ENCODE data around the gene SRRM5. TPM values are rescaled to one million over a fixed set of nuclear protein-coding genes. Genes with fewer than 3 reads are reported as not detected.
"Not testable (repeated sequence)": the region's sequence is repeated elsewhere in the genome, so short reads cannot be mapped to it uniquely, and the experiment has no call there.

Gene SRRM5
- total RNA-seq, 1 donor from 2014 or later, result 0.30 TPM

DNA sequence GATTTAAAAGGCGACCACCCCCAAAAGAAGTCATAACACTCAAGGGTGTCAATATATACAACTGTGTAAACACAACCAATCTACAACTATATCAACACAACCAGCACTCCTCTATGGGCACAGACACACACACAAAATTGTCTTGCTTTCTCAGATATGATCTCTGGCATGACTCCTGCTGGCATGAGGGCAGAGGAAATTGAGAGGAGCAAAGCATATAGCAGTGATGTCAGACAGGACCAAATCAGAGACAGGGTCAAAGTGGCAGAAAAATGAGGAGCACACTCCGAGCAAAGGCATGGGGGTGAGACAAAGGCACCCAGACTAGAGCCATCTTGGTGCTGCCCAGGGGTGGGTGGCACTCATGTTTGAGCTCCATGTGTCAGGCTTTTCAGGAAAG is 25.5 kb upstream of the SRRM5 start:
- intact Hi-C loops (cut with micrococcal nuclease), result no loop called here
- TF ChIP-seq, protein P1, sequence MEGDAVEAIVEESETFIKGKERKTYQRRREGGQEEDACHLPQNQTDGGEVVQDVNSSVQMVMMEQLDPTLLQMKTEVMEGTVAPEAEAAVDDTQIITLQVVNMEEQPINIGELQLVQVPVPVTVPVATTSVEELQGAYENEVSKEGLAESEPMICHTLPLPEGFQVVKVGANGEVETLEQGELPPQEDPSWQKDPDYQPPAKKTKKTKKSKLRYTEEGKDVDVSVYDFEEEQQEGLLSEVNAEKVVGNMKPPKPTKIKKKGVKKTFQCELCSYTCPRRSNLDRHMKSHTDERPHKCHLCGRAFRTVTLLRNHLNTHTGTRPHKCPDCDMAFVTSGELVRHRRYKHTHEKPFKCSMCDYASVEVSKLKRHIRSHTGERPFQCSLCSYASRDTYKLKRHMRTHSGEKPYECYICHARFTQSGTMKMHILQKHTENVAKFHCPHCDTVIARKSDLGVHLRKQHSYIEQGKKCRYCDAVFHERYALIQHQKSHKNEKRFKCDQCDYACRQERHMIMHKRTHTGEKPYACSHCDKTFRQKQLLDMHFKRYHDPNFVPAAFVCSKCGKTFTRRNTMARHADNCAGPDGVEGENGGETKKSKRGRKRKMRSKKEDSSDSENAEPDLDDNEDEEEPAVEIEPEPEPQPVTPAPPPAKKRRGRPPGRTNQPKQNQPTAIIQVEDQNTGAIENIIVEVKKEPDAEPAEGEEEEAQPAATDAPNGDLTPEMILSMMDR (IDR thresholded peaks at IDR 0.05; ENCODE audit: borderline replicate concordance), result no peak
- Histone ChIP-seq H3K36me3 (peaks cover 28% of the 10 kb centered on the region), H3K4me1 (peaks cover 7% of the 10 kb centered on the region), H3K4me3 (no peak overlapping the region), H3K27ac (replicated peaks) (no peak overlapping the region), H3K27me3 (ENCODE audit: low read depth) (no peaks in the 10 kb centered on the region), H3K9me3 (replicated peaks) (no peaks in the 10 kb centered on the region)
- no peak for DNase-seq

DNA sequence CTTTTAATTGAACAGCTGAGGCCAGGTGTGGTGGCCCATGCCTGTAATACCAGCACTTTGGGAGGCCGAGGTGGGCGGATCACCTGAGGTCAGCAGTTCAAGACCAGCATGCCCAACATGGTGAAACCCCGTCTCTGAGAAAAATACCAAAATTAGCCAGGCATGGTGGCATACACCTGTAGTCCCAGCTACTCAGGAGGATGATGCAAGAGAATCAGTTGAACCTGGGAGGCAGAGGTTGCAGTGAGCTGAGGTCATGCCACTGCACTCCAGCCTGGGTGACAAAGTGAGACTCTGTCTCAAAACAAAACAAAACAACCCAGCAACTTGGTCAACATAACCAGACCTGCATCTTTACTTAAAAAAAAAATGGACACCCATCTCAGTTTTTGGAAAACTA is 24.9 kb upstream of the SRRM5 start:
- intact Hi-C loops (cut with micrococcal nuclease); H3K4me1 ChIP-seq; H3K4me3 ChIP-seq; DNase-seq; H3K27ac ChIP-seq (replicated peaks); H3K27me3 ChIP-seq (ENCODE audit: low read depth); H3K9me3 ChIP-seq (replicated peaks): not testable (repeated sequence)
- peaks cover 35% of the 10 kb centered on the region for H3K36me3 ChIP-seq

DNA sequence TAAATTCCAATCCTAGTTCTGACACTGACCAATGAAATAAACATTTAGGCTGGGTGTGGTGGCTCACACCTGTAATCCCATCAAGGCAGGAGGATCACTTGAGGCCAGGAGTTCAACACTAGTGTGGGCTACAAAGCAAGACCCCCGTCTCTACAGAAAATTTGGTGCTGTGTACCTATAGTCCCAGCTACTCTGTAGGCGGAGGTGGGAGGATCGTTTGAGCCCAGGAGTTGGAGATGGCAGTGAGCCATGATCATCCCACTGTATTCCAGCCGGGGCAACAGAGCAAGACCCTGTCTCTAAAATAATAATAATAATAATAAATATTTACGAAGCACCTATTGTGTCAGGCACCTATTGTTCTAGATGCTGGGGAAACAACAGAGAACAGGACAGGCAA is 22.6 kb upstream of the SRRM5 start:
- intact Hi-C loops (cut with micrococcal nuclease), result no loop called here
- Histone ChIP-seq H3K9me3 (replicated peaks) (no peaks in the 10 kb centered on the region), H3K36me3 (peaks cover 56% of the 10 kb centered on the region), H3K27ac (replicated peaks) (no peak overlapping the region), H3K4me3 (no peak overlapping the region), H3K27me3 (ENCODE audit: low read depth) (no peaks in the 10 kb centered on the region), H3K4me1 (peaks cover 13% of the 10 kb centered on the region)
- DNase-seq, result no peak
- TF ChIP-seq, protein P1 (IDR thresholded peaks at IDR 0.05; ENCODE audit: borderline replicate concordance), result no peak

DNA sequence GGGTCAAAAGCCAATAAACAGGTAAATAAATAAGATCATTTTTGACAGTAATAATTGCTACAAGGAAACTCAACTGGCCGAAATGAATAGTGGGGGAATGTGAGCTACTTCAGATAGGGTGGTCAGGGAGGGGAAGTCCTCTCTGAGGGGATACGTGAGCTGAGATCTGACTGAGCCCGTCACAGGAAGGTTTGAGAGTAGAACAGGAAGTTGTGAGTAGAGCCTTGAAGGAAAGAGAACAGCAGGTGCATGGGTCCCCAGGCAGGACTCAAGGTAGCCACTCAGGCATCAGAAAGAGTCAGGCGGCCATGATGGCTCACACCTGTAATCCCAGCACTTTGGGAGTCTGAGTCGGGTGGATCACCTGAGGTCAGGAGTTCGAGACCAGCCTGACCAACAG is 22.2 kb upstream of the SRRM5 start:
- DNase-seq, result no peak
- H3K27me3 ChIP-seq (ENCODE audit: low read depth), result no peaks in the 10 kb centered on the region
- peaks cover 59% of the 10 kb centered on the region for H3K36me3 ChIP-seq
- H3K9me3 ChIP-seq (replicated peaks), result no peaks in the 10 kb centered on the region
- intact Hi-C loops (cut with micrococcal nuclease), result no loop called here
- no peak overlapping the region for H3K27ac ChIP-seq (replicated peaks)
- peaks cover 17% of the 10 kb centered on the region for H3K4me1 ChIP-seq
- TF ChIP-seq, protein P1 (IDR thresholded peaks at IDR 0.05; ENCODE audit: borderline replicate concordance), result no peak
- no peak overlapping the region for H3K4me3 ChIP-seq

DNA sequence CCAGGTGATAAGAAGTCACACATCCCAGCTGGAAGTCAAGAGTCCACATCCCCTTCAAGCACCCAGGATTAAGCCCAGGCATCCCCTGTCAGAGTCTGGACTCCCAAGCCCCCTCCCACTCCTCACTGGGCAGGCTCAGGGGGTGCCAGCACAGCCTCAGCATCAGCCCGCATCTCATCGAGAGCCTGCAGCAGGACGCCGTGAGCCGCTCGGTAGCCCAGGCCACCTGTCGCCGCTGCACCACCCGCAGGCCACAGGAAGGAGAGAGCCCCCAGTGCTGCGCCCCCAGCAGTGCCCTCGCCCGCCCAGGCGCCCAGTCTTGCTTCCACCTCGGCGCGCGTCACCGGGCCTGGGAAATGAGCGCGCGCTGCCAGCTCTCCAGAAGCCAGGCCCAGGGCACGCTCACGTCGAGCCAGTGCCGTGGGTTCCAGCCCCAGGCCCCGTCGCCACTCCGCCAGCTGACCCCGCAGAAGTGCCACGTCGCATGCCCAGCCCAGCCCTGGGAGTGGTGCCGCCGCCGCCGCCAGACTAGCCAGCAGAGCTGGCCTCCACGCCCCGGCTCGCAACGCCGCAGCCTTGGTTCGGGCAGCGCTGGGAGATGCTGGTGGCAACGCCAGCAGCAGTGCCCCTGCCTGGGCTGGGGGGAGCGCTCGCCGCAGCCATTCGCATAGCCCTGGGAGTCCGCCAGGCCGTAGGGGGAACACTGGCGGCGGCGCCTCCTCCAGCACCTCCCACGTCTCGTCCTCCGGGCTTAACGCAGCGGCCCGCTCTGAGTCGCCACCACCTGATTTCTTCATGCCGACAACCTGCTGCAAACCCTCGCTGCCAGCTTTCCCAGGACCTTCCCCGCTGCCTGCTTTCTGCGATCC is 19.8 kb upstream of the SRRM5 start:
- DNase-seq, result no peak
- Histone ChIP-seq H3K9me3 (replicated peaks) (no peaks in the 10 kb centered on the region), H3K27ac (replicated peaks) (no peak overlapping the region), H3K4me3 (no peak overlapping the region), H3K4me1 (peaks cover 35% of the 10 kb centered on the region), H3K36me3 (peaks cover 54% of the 10 kb centered on the region), H3K27me3 (ENCODE audit: low read depth) (no peaks in the 10 kb centered on the region)
- intact Hi-C loops (cut with micrococcal nuclease), result no loop called here
- TF ChIP-seq, protein P1 (IDR thresholded peaks at IDR 0.05; ENCODE audit: borderline replicate concordance), result no peak

DNA sequence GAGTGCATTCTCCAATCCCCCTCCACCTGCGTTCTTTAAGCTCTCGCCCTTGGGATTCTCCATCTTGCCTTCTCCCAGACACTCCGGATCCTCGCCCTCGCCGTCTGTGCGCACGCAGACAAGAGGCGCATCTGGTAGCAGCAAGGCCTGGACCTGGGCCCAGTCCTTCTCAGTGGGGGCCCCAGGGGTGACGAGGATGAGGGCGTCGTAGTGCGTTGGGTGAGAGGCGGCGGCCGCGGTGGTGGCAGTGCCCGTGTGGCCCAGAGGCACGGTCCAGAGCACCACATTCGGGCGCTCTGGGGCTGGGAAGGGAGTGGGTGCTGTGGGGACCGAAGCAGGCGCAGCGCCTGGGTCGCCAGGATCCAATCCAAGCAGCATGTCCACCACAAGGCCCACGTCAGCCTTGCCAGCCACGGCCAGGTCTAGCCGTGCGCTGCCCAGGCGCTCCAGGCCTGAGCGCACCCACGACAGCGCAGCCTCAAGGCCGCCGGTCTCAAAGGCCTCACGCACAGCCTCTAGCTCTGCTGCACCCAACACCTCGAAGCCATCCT is 19.0 kb upstream of the SRRM5 start:
- Histone ChIP-seq H3K9me3 (replicated peaks) (no peaks in the 10 kb centered on the region), H3K36me3 (peaks cover 54% of the 10 kb centered on the region), H3K27me3 (ENCODE audit: low read depth) (no peaks in the 10 kb centered on the region), H3K4me3 (no peak overlapping the region), H3K27ac (replicated peaks) (no peak overlapping the region), H3K4me1 (peaks cover 42% of the 10 kb centered on the region)
- TF ChIP-seq, protein P1 (IDR thresholded peaks at IDR 0.05; ENCODE audit: borderline replicate concordance), result no peak
- intact Hi-C loops (cut with micrococcal nuclease), result no loop called here
- no peak for DNase-seq
